NB4 (cell line): Measurements from ENCODE around the gene ABHD14A.

Source experiments
- MYC ChIP-seq: IDR thresholded peaks from 2 replicates; pipeline ENCODE4 v1.6.1; 2011; ENCODE audit warnings: low read depth, low read length
- POLR2A ChIP-seq: IDR thresholded peaks from 2 replicates; pipeline ENCODE4 v1.6.1; 2011; ENCODE audit warnings: mild to moderate bottlenecking; ENCODE audit not compliant: insufficient read length; ENCODE audit errors: extremely low read depth
- TF ChIP-seq, protein P1 (sequence below): IDR thresholded peaks from one replicate; pipeline ENCODE4 v1.5.1; 2012; ENCODE audit warnings: low read depth, low read length
- TF ChIP-seq, protein P2 (sequence below): IDR thresholded peaks from 2 replicates; pipeline ENCODE4 v1.6.1; 2011; ENCODE audit warnings: low read depth, low read length

DNA sequence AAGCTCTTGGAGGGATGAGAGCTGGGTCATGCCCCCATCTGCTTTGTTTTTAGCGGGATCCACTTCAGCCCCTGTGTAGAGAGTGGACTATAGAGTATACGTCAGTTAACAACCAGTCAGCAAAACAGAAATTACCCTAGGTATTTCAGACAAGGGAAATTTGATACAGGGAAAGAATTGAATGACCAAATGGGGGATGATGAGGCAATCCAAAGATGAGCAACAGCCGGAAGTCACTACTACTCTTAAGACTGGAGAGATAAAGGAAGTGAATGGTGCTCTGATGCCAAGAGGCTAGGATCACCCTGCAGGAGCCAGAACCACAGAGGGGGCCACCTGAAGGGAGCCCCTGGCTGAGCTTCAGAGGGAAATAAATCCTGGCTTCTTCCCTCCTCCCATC lies 21.4 kb upstream of the ABHD14A start:
- TF ChIP-seq, protein P1, sequence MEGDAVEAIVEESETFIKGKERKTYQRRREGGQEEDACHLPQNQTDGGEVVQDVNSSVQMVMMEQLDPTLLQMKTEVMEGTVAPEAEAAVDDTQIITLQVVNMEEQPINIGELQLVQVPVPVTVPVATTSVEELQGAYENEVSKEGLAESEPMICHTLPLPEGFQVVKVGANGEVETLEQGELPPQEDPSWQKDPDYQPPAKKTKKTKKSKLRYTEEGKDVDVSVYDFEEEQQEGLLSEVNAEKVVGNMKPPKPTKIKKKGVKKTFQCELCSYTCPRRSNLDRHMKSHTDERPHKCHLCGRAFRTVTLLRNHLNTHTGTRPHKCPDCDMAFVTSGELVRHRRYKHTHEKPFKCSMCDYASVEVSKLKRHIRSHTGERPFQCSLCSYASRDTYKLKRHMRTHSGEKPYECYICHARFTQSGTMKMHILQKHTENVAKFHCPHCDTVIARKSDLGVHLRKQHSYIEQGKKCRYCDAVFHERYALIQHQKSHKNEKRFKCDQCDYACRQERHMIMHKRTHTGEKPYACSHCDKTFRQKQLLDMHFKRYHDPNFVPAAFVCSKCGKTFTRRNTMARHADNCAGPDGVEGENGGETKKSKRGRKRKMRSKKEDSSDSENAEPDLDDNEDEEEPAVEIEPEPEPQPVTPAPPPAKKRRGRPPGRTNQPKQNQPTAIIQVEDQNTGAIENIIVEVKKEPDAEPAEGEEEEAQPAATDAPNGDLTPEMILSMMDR: no peak
- TF ChIP-seq POLR2A (no peak), MYC (no peak)
- TF ChIP-seq, protein P2, sequence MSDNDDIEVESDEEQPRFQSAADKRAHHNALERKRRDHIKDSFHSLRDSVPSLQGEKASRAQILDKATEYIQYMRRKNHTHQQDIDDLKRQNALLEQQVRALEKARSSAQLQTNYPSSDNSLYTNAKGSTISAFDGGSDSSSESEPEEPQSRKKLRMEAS: no peak
